Activated CD8-positive, alpha-beta memory T cell treated with anti-CD3 and anti-CD28 coated beads, Interleukin-2, amount 50 U/mL, for 24 hours (primary cell): ENCODE results near the gene SMARCE1.

Experiments used
- DNase-seq: peaks from one replicate; pipeline ENCODE4 v3.0.0-alpha.2; 2020; ENCODE audit errors: extremely low read depth

SMARCE1 gene

DNA sequence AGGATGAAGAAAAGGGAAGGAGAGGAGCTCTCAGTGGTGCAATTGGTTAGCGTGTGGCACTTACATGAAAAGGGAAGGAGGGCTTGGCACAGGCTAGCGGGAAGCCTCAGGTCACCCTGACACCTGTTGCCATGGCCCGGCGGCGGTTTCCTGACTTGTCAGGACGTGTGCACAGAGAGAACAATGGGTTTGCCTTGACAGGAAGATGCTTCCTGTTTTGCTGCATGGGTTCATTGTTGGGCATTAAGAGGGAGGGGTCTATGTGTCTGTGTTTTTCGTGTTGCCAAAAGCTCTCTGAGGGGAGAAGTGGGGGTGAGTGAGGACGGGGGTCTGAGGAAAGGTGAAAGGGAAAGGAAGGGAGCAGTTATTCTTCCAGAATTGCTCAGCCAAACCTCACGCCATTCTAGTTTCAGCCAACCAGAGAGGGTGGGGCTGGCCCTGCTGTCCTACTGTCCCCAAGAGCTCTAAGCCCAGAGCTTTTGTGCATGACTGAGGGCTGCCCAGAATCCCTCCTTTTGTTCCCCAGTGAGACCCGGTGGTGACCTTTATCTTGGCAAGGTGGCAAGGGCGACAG lies 65.2 kb downstream of the SMARCE1 start:
- DNase-seq: no peak

DNA sequence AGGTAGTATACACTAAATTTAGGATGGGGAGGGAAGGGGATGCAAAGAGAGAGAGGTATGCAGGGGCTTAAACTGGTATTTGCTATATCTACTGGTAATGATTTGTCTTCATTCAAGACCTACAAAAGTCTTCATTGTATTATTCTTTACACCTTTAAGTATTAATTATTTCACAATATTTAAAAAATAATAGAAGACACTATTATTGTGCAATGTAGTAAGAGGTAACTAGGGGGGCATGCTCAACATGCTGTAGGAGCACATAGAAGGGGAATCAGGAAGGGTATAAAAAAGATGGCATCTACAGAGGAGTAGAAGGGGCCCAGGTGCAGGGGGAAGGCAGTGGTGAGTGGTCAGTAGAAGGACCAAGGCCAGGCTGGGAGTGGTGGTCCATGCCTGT lies 67.5 kb downstream of the SMARCE1 start:
- no peak for DNase-seq

DNA sequence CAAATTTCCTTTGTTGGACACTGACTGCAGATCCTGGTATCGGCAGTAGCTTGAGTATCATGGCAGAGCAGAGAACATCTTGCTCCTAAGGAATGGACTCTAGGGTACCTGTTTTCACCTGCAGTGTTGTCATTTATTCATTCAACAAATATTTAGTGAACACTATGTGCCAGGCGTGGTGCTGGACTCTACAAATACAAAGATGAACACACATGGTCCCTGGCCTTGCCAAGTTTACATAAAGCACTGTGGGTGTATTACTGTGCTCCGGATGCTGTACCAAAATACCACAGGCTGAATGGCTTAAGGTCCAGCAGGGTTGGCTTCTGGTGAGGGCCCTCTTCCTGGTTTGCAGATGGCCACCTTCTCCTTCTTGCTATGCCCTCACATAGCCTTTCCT lies 68.1 kb downstream of the SMARCE1 start:
- DNase-seq: no peak

DNA sequence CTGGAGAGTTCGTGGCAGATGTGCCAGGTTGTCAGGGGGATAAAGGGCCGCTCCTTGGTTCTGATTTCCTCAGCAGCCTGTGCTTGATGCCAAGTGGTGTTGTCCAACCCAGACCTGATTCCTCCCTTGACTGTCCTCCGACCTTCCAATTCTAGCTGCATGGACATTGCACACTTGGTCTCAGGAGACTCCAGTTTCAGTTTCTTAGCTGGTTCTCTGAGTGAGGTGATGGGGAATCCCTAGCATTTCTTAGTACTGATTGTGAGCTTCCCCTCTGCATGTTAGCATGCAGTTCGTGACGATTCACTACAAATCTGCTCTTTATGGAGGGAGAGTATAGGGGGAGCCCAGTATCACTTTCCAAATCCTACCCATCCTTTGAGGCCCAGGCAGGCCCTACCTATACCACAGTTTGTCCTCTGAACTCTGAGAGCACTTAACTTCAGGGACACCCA lies 70.0 kb downstream of the SMARCE1 start:
- no peak for DNase-seq

DNA sequence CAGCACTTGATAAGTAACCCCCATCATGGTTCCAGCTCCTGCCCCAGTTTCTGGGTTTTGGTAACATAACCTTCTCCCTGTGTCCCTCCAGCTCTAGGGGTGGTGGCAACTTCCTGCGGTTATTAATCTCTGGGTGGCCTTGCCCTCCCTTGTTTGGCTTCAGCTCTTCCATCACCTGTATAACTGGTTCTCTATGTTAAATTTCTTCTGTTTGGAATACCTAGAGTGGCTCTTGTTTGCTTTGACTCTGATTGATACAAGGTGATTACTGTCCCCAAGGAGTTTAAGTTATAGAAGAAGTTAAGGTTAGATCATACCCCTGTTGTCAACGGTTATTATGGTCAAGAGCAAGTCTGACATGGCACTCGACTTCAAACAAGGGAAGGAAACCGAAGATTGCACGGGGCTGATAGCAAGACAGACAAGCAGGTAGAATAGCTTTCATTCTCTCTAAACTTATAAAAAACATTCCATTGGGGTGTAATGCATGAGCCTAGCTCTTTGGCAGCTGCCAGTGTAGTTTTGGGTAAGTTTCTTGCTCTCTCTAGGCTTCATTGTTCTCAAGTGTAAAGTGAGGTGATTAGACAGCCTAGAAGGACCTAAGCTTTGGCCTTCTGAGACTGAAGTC lies 71.4 kb downstream of the SMARCE1 start:
- no peak for DNase-seq
